Activated CD4-positive, alpha-beta T cell treated with anti-CD3 and anti-CD28 coated beads for 4 hours (primary cell): ENCODE data around the gene TRIM62.

ENCODE experiments used
- DNase-seq, 2 donors: peaks; one replicate each; pipeline ENCODE4 v3.0.0-alpha.2; 2020

Gene TRIM62

GRCh38 chr1:33096363-33097005 is 85.4 kb downstream of the TRIM62 start:
- DNase-seq: no peak
